Measurements from ENCODE around the gene MRC1.

DNA sequence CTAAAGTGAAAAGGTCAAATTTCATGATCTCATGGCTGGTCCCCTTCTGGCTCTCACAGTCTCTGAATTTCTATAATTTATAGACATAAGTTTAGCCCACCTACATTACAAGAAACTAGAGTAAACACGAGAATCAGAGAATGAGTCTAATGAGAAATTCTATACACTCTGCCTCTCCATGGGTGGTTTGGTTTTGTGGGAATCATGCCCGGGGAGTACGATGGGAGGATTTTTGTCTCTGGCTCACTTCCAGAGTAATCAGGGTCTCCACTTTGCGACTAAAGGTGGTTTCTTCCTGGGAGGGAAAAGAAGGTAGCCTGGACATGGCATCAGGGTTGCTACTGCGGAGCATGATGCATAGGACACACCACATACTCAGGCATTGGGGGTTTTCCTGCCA, 69.7 kb downstream of the MRC1 start:
- TF ChIP-seq, protein P1, sequence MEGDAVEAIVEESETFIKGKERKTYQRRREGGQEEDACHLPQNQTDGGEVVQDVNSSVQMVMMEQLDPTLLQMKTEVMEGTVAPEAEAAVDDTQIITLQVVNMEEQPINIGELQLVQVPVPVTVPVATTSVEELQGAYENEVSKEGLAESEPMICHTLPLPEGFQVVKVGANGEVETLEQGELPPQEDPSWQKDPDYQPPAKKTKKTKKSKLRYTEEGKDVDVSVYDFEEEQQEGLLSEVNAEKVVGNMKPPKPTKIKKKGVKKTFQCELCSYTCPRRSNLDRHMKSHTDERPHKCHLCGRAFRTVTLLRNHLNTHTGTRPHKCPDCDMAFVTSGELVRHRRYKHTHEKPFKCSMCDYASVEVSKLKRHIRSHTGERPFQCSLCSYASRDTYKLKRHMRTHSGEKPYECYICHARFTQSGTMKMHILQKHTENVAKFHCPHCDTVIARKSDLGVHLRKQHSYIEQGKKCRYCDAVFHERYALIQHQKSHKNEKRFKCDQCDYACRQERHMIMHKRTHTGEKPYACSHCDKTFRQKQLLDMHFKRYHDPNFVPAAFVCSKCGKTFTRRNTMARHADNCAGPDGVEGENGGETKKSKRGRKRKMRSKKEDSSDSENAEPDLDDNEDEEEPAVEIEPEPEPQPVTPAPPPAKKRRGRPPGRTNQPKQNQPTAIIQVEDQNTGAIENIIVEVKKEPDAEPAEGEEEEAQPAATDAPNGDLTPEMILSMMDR (IDR thresholded peaks at IDR 0.05; ENCODE audit: low read length) = no peak
- no peak for TF ChIP-seq EZH2 (IDR thresholded peaks at IDR 0.05; ENCODE audit: borderline replicate concordance, low read length)

All from OCI-LY1 (cell line).